Tibial nerve (tissue), 4 donors: ENCODE measurements around the gene PSG1.

Experiments used
- EP300 ChIP-seq, 2 donors: sonication (generic); formaldehyde crosslinking; IDR thresholded peaks; one replicate each; pipeline ENCODE4 v1.6.1; 2017; ENCODE audit warnings: antibody characterized with exemption in 2 of 2, mild to moderate bottlenecking in 1 of 2
- TF ChIP-seq, protein P1 (sequence below), 5 experiments: fragments of 200-600 bp in 3 of 5; fragments of 450-650 bp in 2 of 5; sonication (generic) in 3 of 5; IDR thresholded peaks; one replicate each; pipeline ENCODE4 v1.5.1; 2016 to 2019; ENCODE audit warnings: antibody characterized with exemption in 5 of 5, mild to moderate bottlenecking in 3 of 5, moderate library complexity in 2 of 5

- TF ChIP-seq, protein P1, sequence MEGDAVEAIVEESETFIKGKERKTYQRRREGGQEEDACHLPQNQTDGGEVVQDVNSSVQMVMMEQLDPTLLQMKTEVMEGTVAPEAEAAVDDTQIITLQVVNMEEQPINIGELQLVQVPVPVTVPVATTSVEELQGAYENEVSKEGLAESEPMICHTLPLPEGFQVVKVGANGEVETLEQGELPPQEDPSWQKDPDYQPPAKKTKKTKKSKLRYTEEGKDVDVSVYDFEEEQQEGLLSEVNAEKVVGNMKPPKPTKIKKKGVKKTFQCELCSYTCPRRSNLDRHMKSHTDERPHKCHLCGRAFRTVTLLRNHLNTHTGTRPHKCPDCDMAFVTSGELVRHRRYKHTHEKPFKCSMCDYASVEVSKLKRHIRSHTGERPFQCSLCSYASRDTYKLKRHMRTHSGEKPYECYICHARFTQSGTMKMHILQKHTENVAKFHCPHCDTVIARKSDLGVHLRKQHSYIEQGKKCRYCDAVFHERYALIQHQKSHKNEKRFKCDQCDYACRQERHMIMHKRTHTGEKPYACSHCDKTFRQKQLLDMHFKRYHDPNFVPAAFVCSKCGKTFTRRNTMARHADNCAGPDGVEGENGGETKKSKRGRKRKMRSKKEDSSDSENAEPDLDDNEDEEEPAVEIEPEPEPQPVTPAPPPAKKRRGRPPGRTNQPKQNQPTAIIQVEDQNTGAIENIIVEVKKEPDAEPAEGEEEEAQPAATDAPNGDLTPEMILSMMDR (IDR thresholded peaks at IDR 0.05), result no peak
- TF ChIP-seq EP300 (IDR thresholded peaks at IDR 0.05), result no peak
These were observed 40.2 kb upstream of the PSG1 start for GRCh38 chr19:42919757-42920079.
